ENCODE results near the gene PKP4.

Gene PKP4

GRCh38 chr2:158578703-158579330 lies 122.1 kb downstream of the PKP4 start:
- DNase-seq (ENCODE audit: insufficient read length, low spot score) (no peak), FAIRE-seq (peak; percentile 65)
- no peak for TF ChIP-seq PAX5 (IDR thresholded peaks at IDR 0.05; ENCODE audit: insufficient read depth, low read length, severe bottlenecking)
- TF ChIP-seq TAF1 (IDR thresholded peaks at IDR 0.05; ENCODE audit: low read depth, low read length) = no peak
- no peak for TF ChIP-seq POU2F2 (IDR thresholded peaks at IDR 0.05; ENCODE audit: low read depth, low read length)
- no peak for TF ChIP-seq SPI1 (IDR thresholded peaks at IDR 0.05; ENCODE audit: low read depth, low read length)

DNA sequence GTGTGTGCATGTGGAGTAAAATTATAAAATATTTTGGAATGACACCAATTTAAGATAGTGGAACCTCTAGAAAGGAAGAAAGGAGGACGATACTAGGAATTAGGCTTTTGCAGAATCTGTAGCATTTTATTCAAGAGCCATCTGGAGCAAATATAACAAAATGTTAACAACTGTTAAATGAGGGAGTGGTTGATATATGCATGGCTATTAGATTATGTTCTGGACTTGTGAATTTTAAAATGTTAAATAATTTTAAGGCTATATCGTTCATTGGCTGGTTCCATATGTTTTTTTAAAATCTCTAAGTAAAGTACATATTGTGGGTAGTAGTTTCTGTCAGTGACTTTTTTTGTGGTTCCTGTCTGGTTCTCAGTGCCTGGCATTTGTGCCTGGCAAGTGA lies 123.2 kb downstream of the PKP4 start:
- DNase-seq (ENCODE audit: insufficient read length, low spot score) (no peak), FAIRE-seq (no peak)
- TF ChIP-seq POLR2AphosphoS5 (IDR thresholded peaks at IDR 0.05; ENCODE audit: low read depth, low read length) = no peak
- no peak for TF ChIP-seq POU2F2 (IDR thresholded peaks at IDR 0.05; ENCODE audit: low read depth, low read length)
- no peak for TF ChIP-seq POLR2A (IDR thresholded peaks at IDR 0.05; ENCODE audit: low read depth, low read length)
- no peak for TF ChIP-seq SPI1 (IDR thresholded peaks at IDR 0.05; ENCODE audit: low read depth, low read length)
- no peak for TF ChIP-seq PAX5 (IDR thresholded peaks at IDR 0.05; ENCODE audit: insufficient read depth, low read length, severe bottlenecking)
- no peak for TF ChIP-seq TAF1 (IDR thresholded peaks at IDR 0.05; ENCODE audit: low read depth, low read length)

GRCh38 chr2:158580760-158581159 lies 124.0 kb downstream of the PKP4 start:
- TF ChIP-seq TAF1 (IDR thresholded peaks at IDR 0.05; ENCODE audit: low read depth, low read length) (no peak), POU2F2 (IDR thresholded peaks at IDR 0.05; ENCODE audit: low read depth, low read length) (no peak), POLR2A (IDR thresholded peaks at IDR 0.05; ENCODE audit: low read depth, low read length) (no peak), PAX5 (IDR thresholded peaks at IDR 0.05; ENCODE audit: insufficient read depth, low read length, severe bottlenecking) (no peak), POLR2AphosphoS5 (IDR thresholded peaks at IDR 0.05; ENCODE audit: low read depth, low read length) (no peak), SPI1 (IDR thresholded peaks at IDR 0.05; ENCODE audit: low read depth, low read length) (no peak)
- DNase-seq (ENCODE audit: insufficient read length, low spot score) (no peak), FAIRE-seq (no peak)

- DNase-seq (ENCODE audit: insufficient read length, low spot score) (no peak), FAIRE-seq (no peak)
- no peak for TF ChIP-seq PAX5 (IDR thresholded peaks at IDR 0.05; ENCODE audit: insufficient read depth, low read length, severe bottlenecking)
- TF ChIP-seq TAF1 (IDR thresholded peaks at IDR 0.05; ENCODE audit: low read depth, low read length) = no peak
- no peak for TF ChIP-seq POLR2AphosphoS5 (IDR thresholded peaks at IDR 0.05; ENCODE audit: low read depth, low read length)
- no peak for TF ChIP-seq SPI1 (IDR thresholded peaks at IDR 0.05; ENCODE audit: low read depth, low read length)
- no peak for TF ChIP-seq POLR2A (IDR thresholded peaks at IDR 0.05; ENCODE audit: low read depth, low read length)
- no peak for TF ChIP-seq POU2F2 (IDR thresholded peaks at IDR 0.05; ENCODE audit: low read depth, low read length)
Observed at GRCh38 chr2:158582670-158583069, 125.9 kb downstream of the PKP4 start.

DNA sequence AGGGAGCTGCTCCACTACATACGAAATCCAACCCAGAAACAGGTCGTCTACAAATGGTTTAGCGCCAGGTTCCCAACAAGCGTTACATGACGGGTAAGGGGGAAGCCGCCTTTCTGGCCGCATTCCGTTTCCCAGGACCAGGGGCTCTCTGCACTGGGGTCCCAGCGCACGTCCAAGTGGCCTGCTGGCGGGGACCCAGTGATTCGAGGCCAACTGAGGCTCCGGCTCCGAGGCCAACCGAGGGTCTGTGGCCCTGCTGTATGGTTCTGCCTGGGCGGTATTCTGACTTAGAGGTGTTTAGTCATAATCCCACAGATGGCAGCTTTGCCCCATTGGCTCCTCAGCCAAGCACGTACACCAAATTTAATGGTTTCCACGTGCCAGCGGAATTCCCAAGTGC lies 127.2 kb downstream of the PKP4 start:
- FAIRE-seq (no peak), DNase-seq (ENCODE audit: insufficient read length, low spot score) (no peak)

DNA sequence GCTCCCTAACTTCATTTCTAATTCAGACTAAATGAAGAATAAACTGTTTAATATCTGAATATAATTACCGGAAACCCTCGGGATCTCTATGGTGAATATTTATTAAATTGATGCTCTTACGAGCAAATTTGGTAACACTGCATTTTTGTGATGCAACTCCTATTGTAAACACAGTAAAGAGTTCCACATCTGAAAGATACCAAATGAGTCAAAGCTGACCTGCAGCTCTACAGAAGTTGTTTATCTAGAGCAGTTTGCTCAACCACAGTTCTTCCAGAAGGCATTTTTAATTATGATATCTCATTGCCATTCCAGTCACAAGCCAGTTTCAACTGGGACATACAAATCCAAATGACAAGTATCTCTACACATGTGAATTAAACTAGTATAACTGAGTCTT lies 129.7 kb downstream of the PKP4 start:
- TF ChIP-seq POU2F2 (IDR thresholded peaks at IDR 0.05; ENCODE audit: low read depth, low read length) (no peak), PAX5 (IDR thresholded peaks at IDR 0.05; ENCODE audit: insufficient read depth, low read length, severe bottlenecking) (no peak), POLR2AphosphoS5 (IDR thresholded peaks at IDR 0.05; ENCODE audit: low read depth, low read length) (no peak), TAF1 (IDR thresholded peaks at IDR 0.05; ENCODE audit: low read depth, low read length) (no peak), SPI1 (IDR thresholded peaks at IDR 0.05; ENCODE audit: low read depth, low read length) (no peak), POLR2A (IDR thresholded peaks at IDR 0.05; ENCODE audit: low read depth, low read length) (no peak)
- DNase-seq (ENCODE audit: insufficient read length, low spot score) (no peak), FAIRE-seq (no peak)

More for the DNA sequence above, 127.2 kb downstream of the PKP4 start:
- no peak for TF ChIP-seq POLR2A (IDR thresholded peaks at IDR 0.05; ENCODE audit: low read depth, low read length)
- TF ChIP-seq PAX5 (IDR thresholded peaks at IDR 0.05; ENCODE audit: insufficient read depth, low read length, severe bottlenecking) = no peak
- no peak for TF ChIP-seq POLR2AphosphoS5 (IDR thresholded peaks at IDR 0.05; ENCODE audit: low read depth, low read length)
- TF ChIP-seq SPI1 (IDR thresholded peaks at IDR 0.05; ENCODE audit: low read depth, low read length) = no peak
- TF ChIP-seq POU2F2 (IDR thresholded peaks at IDR 0.05; ENCODE audit: low read depth, low read length) = no peak
- TF ChIP-seq TAF1 (IDR thresholded peaks at IDR 0.05; ENCODE audit: low read depth, low read length) = no peak

- TF ChIP-seq PAX5 (IDR thresholded peaks at IDR 0.05; ENCODE audit: insufficient read depth, low read length, severe bottlenecking) (no peak), POU2F2 (IDR thresholded peaks at IDR 0.05; ENCODE audit: low read depth, low read length) (no peak), POLR2AphosphoS5 (IDR thresholded peaks at IDR 0.05; ENCODE audit: low read depth, low read length) (no peak), POLR2A (IDR thresholded peaks at IDR 0.05; ENCODE audit: low read depth, low read length) (no peak), SPI1 (IDR thresholded peaks at IDR 0.05; ENCODE audit: low read depth, low read length) (no peak), TAF1 (IDR thresholded peaks at IDR 0.05; ENCODE audit: low read depth, low read length) (no peak)
- FAIRE-seq = no peak
Observed at GRCh38 chr2:158589303-158589702, 132.6 kb downstream of the PKP4 start.

DNA sequence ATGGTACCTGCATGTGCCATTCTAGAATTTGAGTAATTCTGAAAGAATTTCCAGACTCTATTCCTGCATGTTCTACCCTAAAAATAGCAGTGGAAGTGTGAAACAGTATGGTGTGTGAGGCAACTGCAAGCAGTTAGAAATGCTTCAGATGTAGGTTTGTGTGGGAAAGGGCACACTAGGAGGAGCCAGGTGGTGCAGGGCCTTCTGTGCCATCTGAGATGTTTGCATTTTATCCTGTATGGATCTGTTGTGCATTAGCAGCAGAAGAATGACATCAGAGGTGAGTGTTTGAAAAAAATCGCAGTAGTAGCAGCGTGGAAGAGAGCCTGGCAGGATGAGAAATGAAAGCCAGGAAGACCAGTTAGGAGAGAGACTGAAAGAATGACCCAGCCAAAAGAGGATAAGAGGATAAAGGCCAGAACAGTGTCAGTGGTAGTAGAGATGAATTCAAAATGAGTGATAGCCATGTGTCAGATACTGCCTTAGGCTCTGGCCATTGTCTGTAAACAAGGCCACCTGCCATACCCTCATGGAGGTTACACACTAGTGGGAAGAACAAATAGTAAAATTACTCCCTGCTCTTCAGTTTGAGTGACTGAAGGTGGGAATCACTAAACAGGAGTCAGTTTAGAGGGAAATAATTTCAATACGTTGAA lies 142.2 kb downstream of the PKP4 start:
- DNase-seq (ENCODE audit: insufficient read length, low spot score) (no peak), FAIRE-seq (no peak)
- no peak for TF ChIP-seq SPI1 (IDR thresholded peaks at IDR 0.05; ENCODE audit: low read depth, low read length)
- TF ChIP-seq PAX5 (IDR thresholded peaks at IDR 0.05; ENCODE audit: insufficient read depth, low read length, severe bottlenecking) = no peak
- TF ChIP-seq POU2F2 (IDR thresholded peaks at IDR 0.05; ENCODE audit: low read depth, low read length) = no peak
- TF ChIP-seq POLR2A (IDR thresholded peaks at IDR 0.05; ENCODE audit: low read depth, low read length) = no peak
- no peak for TF ChIP-seq TAF1 (IDR thresholded peaks at IDR 0.05; ENCODE audit: low read depth, low read length)
- no peak for TF ChIP-seq POLR2AphosphoS5 (IDR thresholded peaks at IDR 0.05; ENCODE audit: low read depth, low read length)

More at GRCh38 chr2:158589303-158589702, 132.6 kb downstream of the PKP4 start:
- no peak for DNase-seq (ENCODE audit: insufficient read length, low spot score)

GRCh38 chr2:158599609-158600008 lies 142.9 kb downstream of the PKP4 start:
- FAIRE-seq (no peak), DNase-seq (ENCODE audit: insufficient read length, low spot score) (no peak)
- no peak for TF ChIP-seq TAF1 (IDR thresholded peaks at IDR 0.05; ENCODE audit: low read depth, low read length)

All from GM12891 (cell line).